ENCODE measurements around the gene DNMT1.

GRCh38 chr19:10122045-10122444 lies 72.7 kb downstream of the DNMT1 start:
- TF ChIP-seq, protein P1, sequence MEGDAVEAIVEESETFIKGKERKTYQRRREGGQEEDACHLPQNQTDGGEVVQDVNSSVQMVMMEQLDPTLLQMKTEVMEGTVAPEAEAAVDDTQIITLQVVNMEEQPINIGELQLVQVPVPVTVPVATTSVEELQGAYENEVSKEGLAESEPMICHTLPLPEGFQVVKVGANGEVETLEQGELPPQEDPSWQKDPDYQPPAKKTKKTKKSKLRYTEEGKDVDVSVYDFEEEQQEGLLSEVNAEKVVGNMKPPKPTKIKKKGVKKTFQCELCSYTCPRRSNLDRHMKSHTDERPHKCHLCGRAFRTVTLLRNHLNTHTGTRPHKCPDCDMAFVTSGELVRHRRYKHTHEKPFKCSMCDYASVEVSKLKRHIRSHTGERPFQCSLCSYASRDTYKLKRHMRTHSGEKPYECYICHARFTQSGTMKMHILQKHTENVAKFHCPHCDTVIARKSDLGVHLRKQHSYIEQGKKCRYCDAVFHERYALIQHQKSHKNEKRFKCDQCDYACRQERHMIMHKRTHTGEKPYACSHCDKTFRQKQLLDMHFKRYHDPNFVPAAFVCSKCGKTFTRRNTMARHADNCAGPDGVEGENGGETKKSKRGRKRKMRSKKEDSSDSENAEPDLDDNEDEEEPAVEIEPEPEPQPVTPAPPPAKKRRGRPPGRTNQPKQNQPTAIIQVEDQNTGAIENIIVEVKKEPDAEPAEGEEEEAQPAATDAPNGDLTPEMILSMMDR (IDR thresholded peaks at IDR 0.05) = no peak
- no peak for TF ChIP-seq POLR2A (IDR thresholded peaks at IDR 0.05)
- no peak for TF ChIP-seq POLR2AphosphoS5 (IDR thresholded peaks at IDR 0.05)

Measured in upper lobe of left lung (tissue), 4 donors.